Esophagus squamous epithelium (tissue), 4 donors: ENCODE results near the gene TIPIN.

Experiments
- CTCF ChIP-seq, 6 experiments: fragments of 450-650 bp in 4 of 6; fragments of 200-600 bp in 2 of 6; sonication (generic) in 2 of 6; IDR thresholded peaks; one replicate each; pipeline ENCODE4 v1.5.1; 2016 to 2019; ENCODE audit warnings: antibody characterized with exemption in 6 of 6, mild to moderate bottlenecking in 4 of 6, moderate library complexity in 4 of 6
- POLR2A ChIP-seq, 4 donors: fragments of 450-650 bp; IDR thresholded peaks; one replicate each; pipeline ENCODE4 v1.6.1; 2017; ENCODE audit warnings: antibody characterized with exemption in 4 of 4, mild to moderate bottlenecking in 4 of 4, moderate library complexity in 3 of 4

- no peak for TF ChIP-seq CTCF (IDR thresholded peaks at IDR 0.05)
- no peak for TF ChIP-seq POLR2A (IDR thresholded peaks at IDR 0.05)
These were observed 32.1 kb upstream of the TIPIN start for GRCh38 chr15:66388576-66388975.
